NCI-H510A (cell line): Measurements from ENCODE around the gene DNAJC5G.
"Not testable (repeated sequence)": the region's sequence is repeated elsewhere in the genome, so short reads cannot be mapped to it uniquely, and the experiment has no call there.

ENCODE experiments used
- DNase-seq: peaks from one replicate; lab custom pipeline; 2025; lab: John Stamatoyannopoulos, UW

Gene DNAJC5G

DNA sequence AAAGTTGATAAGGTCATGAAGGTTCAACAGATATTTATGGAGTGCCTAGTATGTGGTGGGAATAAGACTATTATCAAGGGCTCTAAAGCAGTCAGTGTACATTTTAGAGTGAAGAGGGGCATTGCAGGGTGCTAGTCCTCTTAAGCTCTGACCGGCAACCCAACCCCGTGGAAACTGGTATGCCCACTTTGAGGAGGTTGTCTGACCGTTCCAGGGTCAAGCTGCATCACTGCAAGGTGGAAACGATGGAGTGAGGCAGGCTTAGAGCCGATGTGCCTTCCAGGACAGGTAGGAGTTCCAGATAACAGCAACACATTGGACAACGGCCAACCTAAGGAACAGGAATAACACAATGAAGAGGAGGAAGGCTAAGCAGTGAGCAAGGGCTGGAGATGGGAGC lies 34.4 kb downstream of the DNAJC5G start:
- no peak for DNase-seq

DNA sequence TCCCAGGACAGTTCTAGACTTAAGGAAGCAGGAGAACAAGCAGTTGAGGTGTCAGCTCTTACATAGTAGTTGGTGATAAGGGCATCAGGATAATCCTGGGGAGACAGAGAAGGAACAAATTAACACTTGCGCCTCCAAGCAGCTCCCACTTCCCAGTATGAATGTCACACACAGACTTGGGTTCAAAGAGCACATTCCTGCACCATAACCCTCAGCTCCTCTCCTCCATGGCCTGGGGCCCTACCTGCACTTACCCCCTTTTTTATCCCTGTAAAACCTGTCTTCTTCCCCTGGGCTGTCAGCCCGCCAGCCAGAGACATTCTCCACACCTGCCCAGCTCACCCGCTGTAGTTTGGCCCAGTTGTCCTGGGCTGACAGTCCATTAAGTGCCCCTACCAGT lies 36.9 kb downstream of the DNAJC5G start:
- DNase-seq: no peak

DNA sequence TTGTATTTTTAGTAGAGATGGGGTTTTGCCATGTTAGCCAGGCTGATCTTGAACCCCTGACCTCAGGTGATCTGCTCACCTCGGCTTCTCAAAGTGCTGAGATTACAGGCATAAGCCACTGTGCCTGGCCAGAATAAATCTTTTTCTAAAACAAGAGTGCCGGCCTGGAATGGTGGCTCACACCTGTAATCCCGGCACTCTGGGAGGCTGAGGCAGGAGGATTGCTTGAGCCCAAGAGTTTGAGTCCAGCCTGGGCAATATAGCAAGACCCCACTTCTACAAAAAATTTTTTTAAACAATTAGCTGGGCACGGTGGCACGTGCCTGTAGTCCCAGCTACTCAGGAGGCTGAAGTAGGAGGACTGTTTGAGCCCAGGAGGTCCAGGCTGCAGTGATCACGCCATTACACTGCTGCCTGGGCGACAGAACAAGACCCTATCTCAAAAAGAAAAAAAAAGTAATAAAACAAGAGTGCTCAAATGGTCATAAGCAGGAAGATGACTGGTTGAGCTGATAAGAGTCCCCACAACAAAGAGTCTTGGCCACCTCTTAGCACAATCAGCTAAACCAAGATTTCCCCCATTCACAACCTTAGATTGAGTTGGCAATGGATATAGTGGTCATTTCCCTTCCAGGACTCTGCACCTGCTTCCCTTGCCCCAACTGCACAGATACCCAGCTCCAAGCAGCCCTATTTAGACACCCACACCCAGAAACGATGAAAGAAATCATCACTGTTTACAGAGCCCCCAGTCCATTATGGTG lies 38.8 kb downstream of the DNAJC5G start:
- no peak for DNase-seq

DNA sequence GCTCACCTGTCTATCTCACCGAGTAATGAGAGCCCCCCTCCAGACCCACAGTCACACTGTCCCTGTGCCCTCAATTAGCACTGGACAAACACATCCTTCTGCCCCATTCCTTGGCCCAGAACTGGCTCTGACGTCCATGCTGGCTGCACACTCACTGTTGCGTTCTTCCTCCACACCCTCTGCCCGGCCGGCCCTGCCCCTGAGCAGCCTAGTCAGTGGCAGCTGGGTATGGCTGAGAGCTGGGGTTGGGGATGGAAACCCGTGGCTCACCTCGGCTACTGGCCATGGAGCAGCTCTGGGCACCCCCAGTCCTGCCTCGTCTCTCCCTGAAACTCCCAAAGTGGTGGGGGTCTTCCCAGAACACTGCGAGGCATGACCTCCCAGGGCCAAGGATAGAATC lies 39.5 kb downstream of the DNAJC5G start:
- DNase-seq: no peak

DNA sequence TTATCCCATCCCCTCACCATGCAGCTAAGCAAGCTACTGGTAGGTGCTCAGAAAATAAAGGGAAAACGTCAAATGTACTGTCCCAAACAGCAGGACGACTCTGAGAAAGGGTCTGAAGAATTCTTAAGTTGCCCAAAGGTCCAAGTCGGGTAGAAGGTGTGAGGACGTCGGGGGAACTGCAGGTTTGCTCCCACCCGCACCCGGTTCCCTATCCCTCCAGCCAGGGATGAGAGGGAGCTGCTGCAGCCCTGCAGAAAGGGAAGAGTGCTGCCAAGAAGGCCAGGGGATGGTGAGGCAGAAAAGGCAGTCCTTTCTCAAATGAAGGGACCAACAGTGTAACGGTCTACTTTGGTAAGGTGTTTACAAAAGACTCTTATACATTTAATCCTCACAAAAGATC lies 39.9 kb downstream of the DNAJC5G start:
- no peak for DNase-seq

DNA sequence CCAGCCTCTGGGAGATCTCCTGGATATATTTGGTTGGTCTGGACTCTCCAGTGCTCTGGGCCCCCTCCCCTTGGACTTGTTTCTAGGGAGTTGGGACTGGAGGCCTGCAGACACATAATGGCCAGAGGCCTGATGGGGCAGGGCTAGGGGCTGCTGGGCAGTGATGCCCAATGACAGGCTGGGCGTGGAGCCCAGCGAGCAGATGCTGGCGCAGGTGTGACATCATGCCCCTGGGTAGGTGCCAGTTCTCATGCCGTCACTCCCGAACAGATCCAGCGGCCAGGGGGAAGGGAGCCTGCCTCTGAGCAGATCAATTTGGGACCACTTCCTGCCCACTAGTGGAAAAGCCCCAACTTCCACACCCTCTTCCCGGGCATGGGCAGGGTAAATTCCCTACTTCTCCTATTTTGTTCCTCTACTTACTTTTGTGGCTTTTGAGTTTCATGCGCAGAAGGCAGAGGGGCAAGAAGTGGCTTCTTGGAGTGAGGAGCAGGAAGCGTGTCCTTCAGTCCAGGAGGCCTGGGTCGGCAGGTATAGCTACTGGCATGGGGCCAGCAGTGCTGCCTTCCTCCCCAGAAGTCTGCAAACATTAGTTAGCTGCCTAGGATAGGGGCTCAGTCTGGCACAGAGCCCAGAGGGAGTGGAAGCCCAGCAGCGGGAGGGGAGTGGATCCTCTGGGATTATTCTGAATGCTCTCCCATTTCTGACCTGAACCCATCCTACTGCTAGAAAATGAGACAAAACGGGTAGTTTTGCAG lies 41.6 kb downstream of the DNAJC5G start:
- DNase-seq: peak; percentile 66

DNA sequence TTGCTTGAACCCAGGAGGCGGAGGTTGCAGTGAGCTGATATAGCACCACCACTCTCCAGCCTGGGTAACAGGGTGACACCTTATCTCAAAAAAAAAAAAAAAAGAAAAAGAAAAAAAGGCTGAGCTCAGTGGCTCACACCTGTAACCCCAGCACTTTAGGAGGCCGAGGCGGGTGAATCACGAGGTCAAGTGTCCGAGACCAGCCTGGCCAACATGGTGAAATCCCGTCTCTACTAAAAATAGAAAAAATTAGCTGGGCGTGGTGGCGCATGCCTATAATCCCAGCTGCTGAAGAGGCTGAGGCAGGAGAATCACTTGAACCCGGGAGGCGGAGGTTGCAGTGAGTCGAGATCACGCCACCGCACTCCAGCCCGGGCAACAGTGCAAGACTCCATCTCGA lies 44.6 kb downstream of the DNAJC5G start:
- not testable (repeated sequence) for DNase-seq

DNA sequence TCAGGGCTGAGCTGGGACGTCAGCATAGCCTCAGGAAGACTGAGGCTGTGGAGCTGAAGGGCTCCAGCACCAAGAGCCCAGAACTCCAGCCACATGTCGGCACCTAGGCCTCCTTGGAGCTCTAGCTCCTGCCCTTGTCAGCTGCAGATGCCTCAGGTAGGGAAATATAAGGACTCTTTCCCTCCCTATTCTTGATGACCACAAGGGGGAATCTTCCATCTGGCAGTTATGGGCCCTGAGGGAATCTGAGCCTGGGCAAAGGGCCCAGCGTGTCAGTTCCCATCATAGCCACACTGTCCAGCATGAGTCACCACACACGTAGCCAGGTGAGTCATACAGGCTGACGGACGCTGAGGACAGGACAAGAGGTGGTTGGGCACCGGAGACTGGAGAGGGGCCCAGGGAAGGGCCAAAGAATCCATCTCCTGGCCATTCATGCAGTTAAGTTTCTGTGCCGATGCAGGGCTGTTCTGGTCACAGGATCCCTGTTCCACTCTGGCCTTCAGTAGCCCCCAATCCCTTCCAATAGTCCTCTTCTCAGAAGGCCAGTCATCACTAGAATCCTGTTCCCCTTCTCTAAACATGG lies 45.8 kb downstream of the DNAJC5G start:
- DNase-seq: no peak

DNA sequence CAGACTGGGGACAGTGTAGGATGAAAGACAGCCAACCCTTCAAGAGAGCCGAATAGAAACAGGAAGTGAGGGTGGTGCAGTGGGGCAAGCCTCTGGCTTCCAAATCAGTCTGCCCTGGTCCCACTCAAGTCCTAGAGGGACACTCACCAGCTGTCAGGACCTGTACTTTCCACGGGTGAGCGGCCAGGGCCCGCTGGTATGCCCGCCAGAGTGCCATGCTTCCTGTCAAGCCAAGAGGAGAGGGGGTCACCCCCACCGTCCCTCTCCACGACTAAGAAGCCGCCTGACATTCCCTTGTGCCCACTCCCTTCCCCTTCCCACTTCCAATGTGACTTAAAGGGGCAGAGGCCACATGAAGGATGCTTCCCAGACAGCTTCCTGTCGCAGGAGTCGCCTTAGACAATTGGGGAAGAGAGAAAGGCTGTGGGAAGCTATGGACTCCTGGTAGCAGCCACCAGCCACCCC lies 47.1 kb downstream of the DNAJC5G start:
- no peak for DNase-seq

DNA sequence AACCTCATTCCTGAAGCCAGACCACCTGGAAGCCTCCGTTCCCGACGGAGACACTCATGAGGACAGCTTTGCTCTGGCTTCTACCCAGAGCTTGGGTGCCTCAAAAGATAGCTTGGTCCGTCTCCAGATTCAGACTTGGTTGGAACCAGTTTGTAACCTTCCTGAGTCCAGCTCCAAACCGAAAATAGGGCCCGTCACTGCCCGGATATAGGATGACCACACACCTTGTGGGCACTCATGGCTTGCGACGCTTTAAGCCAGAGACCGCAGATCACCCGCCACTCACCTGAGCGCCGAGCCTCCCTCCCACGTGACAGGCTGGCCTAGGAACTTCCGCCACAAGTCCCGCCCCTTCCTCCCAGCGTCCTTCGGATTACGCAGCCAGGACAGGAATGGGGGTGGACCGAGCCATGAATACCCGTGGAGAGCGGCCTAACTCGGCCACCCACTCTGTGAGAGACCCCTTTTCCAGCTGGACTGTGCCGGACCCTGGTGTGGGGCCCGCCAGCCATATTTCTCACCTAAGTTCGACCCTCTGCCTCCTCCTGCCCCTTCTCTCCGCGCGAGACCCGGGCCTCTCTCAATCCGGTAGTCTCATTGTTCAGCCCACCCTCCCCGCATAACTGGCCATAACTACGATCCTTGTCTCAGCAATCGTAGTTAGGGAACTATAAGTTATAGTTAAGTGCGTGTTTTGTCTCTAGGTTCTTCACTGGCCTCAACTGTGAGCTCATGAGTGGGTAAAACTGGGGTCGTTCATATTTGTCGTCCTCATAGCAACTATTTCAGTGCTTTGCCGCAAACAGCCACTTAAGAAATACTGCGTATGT lies 47.7 kb downstream of the DNAJC5G start, which contains the start of gene MPV17:
Gene MPV17 (minus strand): TSS at position 332 of the 830 bp plus-strand sequence. CDS start 580 bp downstream, outside the sequence.
- peak; percentile 92 for DNase-seq

DNA sequence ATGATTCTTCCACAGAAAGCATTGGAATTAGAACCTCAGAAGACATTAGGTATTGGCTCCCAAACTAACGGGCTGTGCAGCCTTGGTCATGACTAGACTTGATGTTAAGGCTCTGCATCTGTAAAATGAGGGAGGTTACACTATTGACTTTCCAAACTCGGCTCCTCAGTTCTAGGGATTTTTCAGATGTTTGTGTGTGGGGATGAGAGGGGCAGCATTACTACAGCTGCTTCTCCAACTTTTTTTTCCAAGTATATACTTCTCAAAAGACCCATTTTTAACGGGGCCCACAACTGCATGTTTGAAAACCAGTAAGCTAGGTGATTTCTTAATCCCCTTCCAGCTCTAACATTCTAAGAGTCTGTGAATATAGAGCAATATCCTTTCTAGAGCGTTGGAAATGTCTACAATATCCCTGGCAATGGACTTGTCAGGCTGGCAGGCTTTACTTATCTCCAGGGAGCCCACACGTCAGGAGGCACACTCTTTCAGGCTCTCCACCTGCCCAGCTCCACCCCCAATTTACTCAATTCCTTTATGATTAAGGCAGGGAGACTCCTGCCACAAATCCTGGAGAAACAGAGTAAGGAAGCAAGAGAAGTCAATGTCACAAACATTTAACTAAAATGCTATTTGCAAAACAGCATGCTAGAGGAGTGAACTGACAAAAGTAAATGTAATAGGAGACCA lies 48.5 kb downstream of the DNAJC5G start:
- no peak for DNase-seq

DNA sequence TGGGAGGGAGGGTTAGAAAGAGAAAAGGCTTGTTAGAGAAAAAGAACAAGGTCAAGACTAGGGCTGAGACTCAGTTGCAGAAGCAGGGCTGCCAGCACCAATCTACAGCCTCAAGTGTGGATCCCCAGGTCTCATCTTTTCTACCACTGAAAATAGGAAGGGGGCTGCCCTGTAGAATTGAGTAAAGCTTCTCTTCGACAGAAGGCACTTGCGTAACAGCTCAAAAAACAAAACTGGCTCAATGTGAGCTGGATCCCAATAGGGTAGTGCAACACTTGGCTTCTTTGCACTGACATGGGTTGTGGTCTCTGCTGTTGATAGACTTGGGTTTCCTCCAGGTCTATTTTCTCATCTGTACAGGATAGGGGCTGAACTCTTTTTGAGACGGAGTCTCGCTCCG lies 49.5 kb downstream of the DNAJC5G start:
- no peak for DNase-seq
